C4-2B (cell line): Measurements from ENCODE around the gene FTCD.

ENCODE experiments used
- CTCF ChIP-seq: fragments of 450-650 bp; conservative IDR thresholded peaks from 2 replicates; pipeline ENCODE4 v1.5.1; 2017; ENCODE audit warnings: mild to moderate bottlenecking
- ZFX ChIP-seq: fragments of 450-650 bp; IDR thresholded peaks from 2 replicates; pipeline ENCODE4 v1.6.1; 2017

- TF ChIP-seq CTCF (no peak), ZFX (no peak)
Observed at GRCh38 chr21:46159841-46160656, 4.7 kb upstream of the FTCD start.
